ENCODE data around the gene PABPN1.
A peak's percentile ranks its signal among the peaks of the same experiment; 100 is the strongest.

Gene PABPN1

GRCh38 chr14:23301288-23301968 is 19.8 kb upstream of the PABPN1 start:
- Histone ChIP-seq H3K36me3 (ENCODE audit: insufficient read depth, low read length) (peaks cover 35% of the 10 kb centered on the region), H3K9ac (ENCODE audit: low read depth, low read length) (peak overlapping the region; percentile 98), H3K27me3 (ENCODE audit: insufficient read depth, low read length, poor library complexity) (no peaks in the 10 kb centered on the region), H3K9me3 (ENCODE audit: insufficient read depth, low read length, severe bottlenecking) (no peaks in the 10 kb centered on the region), H3K4me2 (ENCODE audit: insufficient read depth, low read length) (peak overlapping the region; percentile 98), H3K4me3 (ENCODE audit: low read depth in 1 of 2, low read length in 2 of 2) (peak overlapping the region; percentile 53 to 87), H3K79me2 (ENCODE audit: insufficient read depth, low read length) (peaks cover 18% of the 10 kb centered on the region), H3K4me1 (ENCODE audit: insufficient read depth, low read length) (peaks cover 47% of the 10 kb centered on the region), H2AFZ (ENCODE audit: low read depth, low read length) (peak overlapping the region; percentile 95), H4K20me1 (ENCODE audit: insufficient read depth, low read length) (no peaks in the 10 kb centered on the region), H3K27ac (ENCODE audit: low read length) (peak overlapping the region; percentile 97)
- DNase-seq = peak; percentile 98
- TF ChIP-seq CTCF (IDR thresholded peaks at IDR 0.05; ENCODE audit: borderline replicate concordance, extremely low read depth, low read length, poor library complexity, severe bottlenecking) (peak; percentile 87), EZH2 (IDR thresholded peaks at IDR 0.05; ENCODE audit: borderline replicate concordance, low read depth, low read length, severe bottlenecking) (no peak)
- peak; percentile 82 for ATAC-seq (ENCODE audit: insufficient read depth, low read depth)

GRCh38 chr14:23301969-23302289 is 19.3 kb upstream of the PABPN1 start:
- Histone ChIP-seq H3K4me3 (ENCODE audit: low read depth in 1 of 2, low read length in 2 of 2) (peak overlapping the region; percentile 28 to 77), H3K9me3 (ENCODE audit: insufficient read depth, low read length, severe bottlenecking) (no peaks in the 10 kb centered on the region), H2AFZ (ENCODE audit: low read depth, low read length) (peak overlapping the region; percentile 95), H3K27me3 (ENCODE audit: insufficient read depth, low read length, poor library complexity) (no peaks in the 10 kb centered on the region), H4K20me1 (ENCODE audit: insufficient read depth, low read length) (no peaks in the 10 kb centered on the region), H3K9ac (ENCODE audit: low read depth, low read length) (peak overlapping the region; percentile 98), H3K79me2 (ENCODE audit: insufficient read depth, low read length) (peaks cover 18% of the 10 kb centered on the region), H3K27ac (ENCODE audit: low read length) (peak overlapping the region; percentile 97), H3K36me3 (ENCODE audit: insufficient read depth, low read length) (peaks cover 35% of the 10 kb centered on the region), H3K4me1 (ENCODE audit: insufficient read depth, low read length) (peaks cover 49% of the 10 kb centered on the region), H3K4me2 (ENCODE audit: insufficient read depth, low read length) (peak overlapping the region; percentile 89)
- no peak for DNase-seq
- TF ChIP-seq EZH2 (IDR thresholded peaks at IDR 0.05; ENCODE audit: borderline replicate concordance, low read depth, low read length, severe bottlenecking) (no peak), CTCF (IDR thresholded peaks at IDR 0.05; ENCODE audit: borderline replicate concordance, extremely low read depth, low read length, poor library complexity, severe bottlenecking) (no peak)
- ATAC-seq (ENCODE audit: insufficient read depth, low read depth) = peak; percentile 33

- DNase-seq = peak; percentile 83
- no peaks in the 10 kb centered on the region for H3K9me3 ChIP-seq (ENCODE audit: insufficient read depth, low read length, severe bottlenecking)
- H3K4me2 ChIP-seq (ENCODE audit: insufficient read depth, low read length) = peak within 1 kb of the TSS; percentile 89
- H3K4me3 ChIP-seq (ENCODE audit: low read depth in 1 of 2, low read length in 2 of 2) = peak within 1 kb of the TSS; percentile 28 to 77
- peaks cover 18% of the 10 kb centered on the region for H3K79me2 ChIP-seq (ENCODE audit: insufficient read depth, low read length)
- H3K4me1 ChIP-seq (ENCODE audit: insufficient read depth, low read length) = peaks cover 55% of the 10 kb centered on the region
- H3K36me3 ChIP-seq (ENCODE audit: insufficient read depth, low read length) = peaks cover 31% of the 10 kb centered on the region
- peak within 1 kb of the TSS; percentile 97 for H3K27ac ChIP-seq (ENCODE audit: low read length)
- H3K27me3 ChIP-seq (ENCODE audit: insufficient read depth, low read length, poor library complexity) = no peaks in the 10 kb centered on the region
- H3K9ac ChIP-seq (ENCODE audit: low read depth, low read length) = peak within 1 kb of the TSS; percentile 98
- TF ChIP-seq CTCF (IDR thresholded peaks at IDR 0.05; ENCODE audit: borderline replicate concordance, extremely low read depth, low read length, poor library complexity, severe bottlenecking) (no peak), EZH2 (IDR thresholded peaks at IDR 0.05; ENCODE audit: borderline replicate concordance, low read depth, low read length, severe bottlenecking) (no peak)
- H4K20me1 ChIP-seq (ENCODE audit: insufficient read depth, low read length) = no peaks in the 10 kb centered on the region
- peak; percentile 44 for ATAC-seq (ENCODE audit: insufficient read depth, low read depth)
- H2AFZ ChIP-seq (ENCODE audit: low read depth, low read length) = peak within 1 kb of the TSS; percentile 95
These were observed 18.7 kb upstream of the PABPN1 start, which contains the start of gene PPP1R3E for GRCh38 chr14:23302290-23303225. Gene PPP1R3E, minus strand, starts transcription at chr14:23302859. Its CDS starts 283 bp downstream, at chr14:23302576.
